Endometrial microvascular endothelial cells (primary cell): ENCODE results near the gene MMAB. TPM values are rescaled to one million over a fixed set of nuclear protein-coding genes. Genes with fewer than 3 reads are reported as not detected.

Experiments used
- in situ Hi-C: cut with HindIII; loops from 2 replicates; pipeline ENCODE4 v1.10.0; 2017; ENCODE audit warnings: low sequenced_read_pairs, low pct_unique_long_range_greater_than_20kb; ENCODE audit errors: inconsistent ontology term
- total RNA-seq: library from RNA; depleted of rRNA; stranded (reverse); fragments of >200 nt; gene quantifications from one replicate; pipeline ENCODE4 v1.2.3, GENCODE V29; 2015; ENCODE audit errors: inconsistent ontology term

The MMAB gene
- total RNA-seq, 1 donor from 2014 or later: 34.9 TPM

- in situ Hi-C loops: loop anchor here (25.0 kb wide), 1 partner anchor 256 kb away; no protein-coding TSS in a partner anchor
Observed at GRCh38 chr12:109531411-109531810, 41.9 kb downstream of the MMAB start.

GRCh38 chr12:109529691-109530640 lies 43.3 kb downstream of the MMAB start:
- in situ Hi-C loops: loop anchor here (25.0 kb wide), 1 partner anchor 257 kb away; no protein-coding TSS in a partner anchor

GRCh38 chr12:109527489-109528123 lies 45.7 kb downstream of the MMAB start:
- in situ Hi-C loops: loop anchor here (25.0 kb wide), 1 partner anchor 260 kb away; no protein-coding TSS in a partner anchor

- in situ Hi-C loops: loop anchor here (25.0 kb wide), 1 partner anchor 262 kb away; no protein-coding TSS in a partner anchor
Observed at GRCh38 chr12:109525279-109525585, 48.1 kb downstream of the MMAB start.

GRCh38 chr12:109524466-109525278 lies 48.6 kb downstream of the MMAB start:
- in situ Hi-C loops: loop anchor here (25.0 kb wide), 1 partner anchor 263 kb away; no protein-coding TSS in a partner anchor

GRCh38 chr12:109523504-109523903 lies 49.8 kb downstream of the MMAB start:
- in situ Hi-C loops: no loop called here

- in situ Hi-C loops: no loop called here
Observed at GRCh38 chr12:109523071-109523470, 50.2 kb downstream of the MMAB start.

GRCh38 chr12:109521831-109522230 lies 51.5 kb downstream of the MMAB start:
- in situ Hi-C loops: no loop called here

GRCh38 chr12:109519787-109520186 lies 53.5 kb downstream of the MMAB start:
- in situ Hi-C loops: no loop called here

GRCh38 chr12:109518820-109519665 lies 54.3 kb downstream of the MMAB start:
- in situ Hi-C loops: no loop called here

GRCh38 chr12:109517619-109518018 lies 55.7 kb downstream of the MMAB start:
- in situ Hi-C loops: no loop called here

GRCh38 chr12:109513977-109514376 lies 59.3 kb downstream of the MMAB start:
- in situ Hi-C loops: no loop called here

GRCh38 chr12:109513051-109513450 lies 60.3 kb downstream of the MMAB start:
- in situ Hi-C loops: no loop called here

- in situ Hi-C loops: no loop called here
Observed at GRCh38 chr12:109512608-109513007, 60.7 kb downstream of the MMAB start.

- in situ Hi-C loops: no loop called here
Observed at GRCh38 chr12:109510196-109510595, 63.1 kb downstream of the MMAB start.

GRCh38 chr12:109504068-109504467 lies 69.2 kb downstream of the MMAB start:
- in situ Hi-C loops: no loop called here
